GM06990 (cell line): ENCODE data around the gene APRT.

ENCODE experiments used
- DNase-seq: peaks from one replicate; pipeline ENCODE4 v3.0.0-alpha.2; 2011; ENCODE audit not compliant: insufficient read length; ENCODE audit errors: extremely low read depth
- H3K27me3 ChIP-seq: replicated peaks from 2 replicates; pipeline ENCODE4 v1.6.0; 2011; ENCODE audit warnings: low read length; ENCODE audit not compliant: control insufficient read depth, insufficient read depth
- H3K36me3 ChIP-seq: 2 replicates; pipeline ENCODE4 v1.5.1; 2011; ENCODE audit warnings: low read length; ENCODE audit not compliant: control insufficient read depth, insufficient read depth
- H3K4me3 ChIP-seq: replicated peaks from 2 replicates; pipeline ENCODE4 v1.5.1; 2011; ENCODE audit warnings: low read depth, mild to moderate bottlenecking, control low read depth, low read length
- TF ChIP-seq, protein P1 (sequence below): IDR thresholded peaks from 2 replicates; pipeline ENCODE4 v1.5.1; 2011; ENCODE audit warnings: low read length, control low read depth, mild to moderate bottlenecking, inconsistent platforms; ENCODE audit not compliant: insufficient read depth, poor library complexity, severe bottlenecking

The APRT gene

DNA sequence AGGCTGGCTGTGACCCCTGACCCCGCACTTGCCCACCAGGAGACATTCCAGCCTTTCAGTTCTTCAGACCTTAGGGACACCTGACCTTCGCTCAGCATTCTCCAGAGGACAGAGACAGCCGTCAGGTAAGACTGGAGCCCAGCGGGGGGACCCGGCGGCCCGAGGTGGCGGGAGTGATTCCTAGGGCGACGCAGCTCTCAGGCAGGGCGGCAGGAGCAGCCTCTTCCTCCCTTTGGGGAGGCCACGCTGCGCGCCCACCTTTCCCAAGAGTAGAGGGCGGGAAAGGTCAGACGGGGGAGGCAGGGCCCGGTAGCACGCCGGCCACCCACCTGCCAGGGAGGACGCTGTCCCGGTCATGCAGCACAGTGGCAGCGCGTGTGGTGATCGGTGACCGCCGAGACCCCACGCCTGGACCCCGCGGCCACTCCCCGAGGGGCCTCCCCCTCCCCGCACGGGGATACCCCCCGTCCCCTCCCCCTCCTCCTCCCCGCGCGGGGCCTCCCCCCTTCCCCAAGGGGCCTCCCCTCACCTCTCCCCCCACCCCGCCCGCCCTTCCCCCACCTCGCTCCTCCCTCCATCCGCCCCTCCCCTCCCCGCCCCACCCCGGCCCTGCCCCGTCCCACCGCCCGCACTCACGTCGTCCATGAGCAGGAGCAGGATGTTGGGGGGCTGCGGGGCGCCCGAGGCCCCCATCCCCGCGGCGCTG is 44.5 kb upstream of the APRT start:
- DNase-seq: no peak
- Histone ChIP-seq H3K36me3 (peaks cover 13% of the 10 kb centered on the region), H3K4me3 (peak overlapping the region; percentile 99), H3K27me3 (no peaks in the 10 kb centered on the region)
- TF ChIP-seq, protein P1, sequence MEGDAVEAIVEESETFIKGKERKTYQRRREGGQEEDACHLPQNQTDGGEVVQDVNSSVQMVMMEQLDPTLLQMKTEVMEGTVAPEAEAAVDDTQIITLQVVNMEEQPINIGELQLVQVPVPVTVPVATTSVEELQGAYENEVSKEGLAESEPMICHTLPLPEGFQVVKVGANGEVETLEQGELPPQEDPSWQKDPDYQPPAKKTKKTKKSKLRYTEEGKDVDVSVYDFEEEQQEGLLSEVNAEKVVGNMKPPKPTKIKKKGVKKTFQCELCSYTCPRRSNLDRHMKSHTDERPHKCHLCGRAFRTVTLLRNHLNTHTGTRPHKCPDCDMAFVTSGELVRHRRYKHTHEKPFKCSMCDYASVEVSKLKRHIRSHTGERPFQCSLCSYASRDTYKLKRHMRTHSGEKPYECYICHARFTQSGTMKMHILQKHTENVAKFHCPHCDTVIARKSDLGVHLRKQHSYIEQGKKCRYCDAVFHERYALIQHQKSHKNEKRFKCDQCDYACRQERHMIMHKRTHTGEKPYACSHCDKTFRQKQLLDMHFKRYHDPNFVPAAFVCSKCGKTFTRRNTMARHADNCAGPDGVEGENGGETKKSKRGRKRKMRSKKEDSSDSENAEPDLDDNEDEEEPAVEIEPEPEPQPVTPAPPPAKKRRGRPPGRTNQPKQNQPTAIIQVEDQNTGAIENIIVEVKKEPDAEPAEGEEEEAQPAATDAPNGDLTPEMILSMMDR: no peak

DNA sequence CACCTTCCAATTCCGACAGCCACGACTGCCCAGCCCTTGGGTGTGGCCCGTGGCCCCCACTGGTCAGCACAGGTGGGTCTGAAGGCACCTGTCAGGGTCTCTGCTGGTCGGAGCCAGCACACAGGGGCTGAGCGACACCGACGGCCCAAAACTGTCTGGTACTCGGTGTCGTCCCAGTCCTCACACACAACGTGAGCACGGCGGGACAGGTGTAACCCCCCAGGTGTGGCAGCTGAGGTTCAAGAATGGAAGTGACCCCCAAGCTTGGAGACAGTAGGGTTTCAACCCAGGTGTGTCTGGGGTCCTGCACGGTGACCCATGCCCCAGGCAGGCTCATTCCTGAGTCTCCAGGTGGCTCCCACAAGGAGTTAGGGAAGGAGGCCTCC is 44.0 kb upstream of the APRT start:
- Histone ChIP-seq H3K4me3 (peak overlapping the region; percentile 99), H3K36me3 (peaks cover 13% of the 10 kb centered on the region), H3K27me3 (no peaks in the 10 kb centered on the region)
- no peak for DNase-seq
- TF ChIP-seq, protein P1: no peak

DNA sequence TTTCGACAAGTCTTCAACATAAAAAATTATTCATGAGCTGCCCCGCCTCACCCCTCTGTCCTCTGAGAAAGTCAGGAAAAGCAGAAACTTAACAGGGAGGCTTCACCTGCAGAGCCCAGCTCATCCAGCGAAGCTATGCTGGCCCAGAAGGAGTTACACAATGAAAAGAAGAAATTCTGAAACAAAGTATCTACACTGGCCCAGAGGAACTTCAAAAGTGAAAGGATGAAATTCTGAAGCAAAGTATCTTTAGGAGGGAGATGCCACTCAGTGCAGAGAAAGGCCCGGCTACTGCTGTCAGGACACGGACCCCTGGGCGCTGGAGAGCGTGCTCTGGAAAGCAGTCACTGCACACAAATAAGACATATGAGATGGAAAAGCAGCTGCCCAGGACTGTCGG is 43.4 kb upstream of the APRT start:
- Histone ChIP-seq H3K36me3 (peaks cover 11% of the 10 kb centered on the region), H3K27me3 (no peaks in the 10 kb centered on the region), H3K4me3 (no peak overlapping the region)
- TF ChIP-seq, protein P1: no peak
- DNase-seq: no peak

DNA sequence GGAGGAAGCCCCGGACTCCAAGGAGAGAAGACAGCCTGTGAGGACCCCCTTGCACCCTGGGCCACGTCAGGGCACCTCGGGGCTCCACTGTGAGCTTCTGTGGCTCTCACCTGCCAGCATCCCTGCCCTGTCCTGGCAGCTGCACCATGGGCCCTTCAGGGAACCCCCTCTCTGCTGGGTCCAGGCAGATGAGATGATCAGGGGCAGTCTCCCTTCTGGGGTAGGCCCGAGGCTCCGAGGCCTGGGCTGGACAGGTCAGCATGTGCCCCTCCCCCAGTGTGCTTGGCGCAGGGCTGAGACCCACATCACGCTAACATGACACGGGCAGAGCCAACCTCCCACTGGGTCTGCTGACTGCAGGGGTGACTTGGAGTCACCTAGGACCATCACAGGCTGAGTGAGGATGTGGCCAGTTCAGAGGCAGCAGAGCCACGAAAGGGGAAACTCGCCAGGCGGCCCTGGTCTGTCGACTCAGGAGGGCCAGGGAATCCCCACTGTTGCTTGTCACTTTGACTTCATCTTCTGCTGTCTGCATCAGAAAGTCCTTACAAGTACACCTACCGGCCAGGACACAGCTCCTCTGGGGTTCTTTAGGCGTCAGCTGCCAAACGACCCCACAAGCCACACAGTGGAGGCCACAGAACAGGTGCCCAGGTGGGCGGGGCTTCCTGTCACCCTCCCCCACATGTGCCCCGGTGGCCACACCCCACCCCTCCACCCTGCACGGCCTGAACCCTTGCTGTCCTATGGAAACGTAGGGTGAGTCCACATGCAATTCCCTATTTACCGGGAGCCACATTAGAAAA is 42.8 kb upstream of the APRT start:
- H3K27me3 ChIP-seq: no peaks in the 10 kb centered on the region
- H3K4me3 ChIP-seq: no peak overlapping the region
- TF ChIP-seq, protein P1: no peak
- peak; percentile 43 for DNase-seq
- H3K36me3 ChIP-seq: peaks cover 6% of the 10 kb centered on the region

DNA sequence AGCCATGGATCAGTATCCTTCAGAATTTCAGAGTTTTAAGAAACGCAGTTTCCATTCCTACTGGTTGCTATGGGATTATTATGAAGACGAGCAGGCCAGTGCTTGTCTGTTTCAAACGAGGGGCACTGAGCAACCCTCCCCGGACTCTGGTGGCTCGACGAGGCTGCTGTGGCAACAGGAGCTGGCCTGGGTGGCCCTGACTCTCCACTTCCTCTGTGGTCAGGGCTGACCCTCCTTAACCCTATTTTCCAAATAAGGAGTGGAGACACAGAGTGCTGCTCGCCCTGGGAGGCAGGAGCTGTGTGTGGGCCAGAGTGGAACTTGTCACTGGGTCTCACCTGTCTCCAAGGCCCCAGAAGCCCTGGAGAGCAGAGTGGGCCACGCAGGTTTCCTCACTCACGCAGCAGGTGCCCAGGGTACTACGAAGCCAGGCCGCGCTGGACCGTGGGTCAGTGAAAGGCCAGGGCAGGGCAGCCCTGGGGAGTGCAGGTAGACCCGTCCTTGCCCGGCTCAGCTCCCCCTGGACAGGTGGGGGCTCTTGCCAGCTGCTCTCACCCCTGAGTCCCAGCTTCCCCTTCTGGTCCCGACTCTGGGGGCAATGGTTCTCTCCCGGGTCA is 41.7 kb upstream of the APRT start:
- H3K36me3 ChIP-seq: peaks cover 3% of the 10 kb centered on the region
- no peak for DNase-seq
- no peak overlapping the region for H3K4me3 ChIP-seq
- H3K27me3 ChIP-seq: no peaks in the 10 kb centered on the region
- TF ChIP-seq, protein P1: no peak
